ENCODE data around the gene MYPN. TPM values are rescaled to one million over a fixed set of nuclear protein-coding genes. Genes with fewer than 3 reads are reported as not detected.

The MYPN gene
- total and polyA plus RNA-seq, 11 donors: 33.4 to 240 (median 152) TPM

DNA sequence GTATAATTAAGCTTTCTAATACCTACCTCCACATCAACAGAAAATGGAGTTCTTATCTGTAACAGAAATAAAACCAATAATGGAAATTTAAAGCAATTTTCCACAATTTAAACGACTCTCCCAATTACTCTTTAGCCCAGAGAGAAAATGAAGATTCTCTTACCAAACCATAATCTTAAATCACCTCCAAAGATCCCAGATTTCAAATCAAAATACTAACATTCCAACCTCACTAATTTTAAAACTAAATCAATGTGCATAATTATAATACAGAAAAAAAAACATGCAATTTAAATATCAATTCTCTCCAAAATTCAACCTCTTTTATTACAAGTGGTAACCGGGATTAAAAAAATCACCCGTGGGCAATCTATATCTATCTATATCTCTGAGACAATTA, 35.7 kb upstream of the MYPN start:
- intact Hi-C loops (cut with DNase I): loop anchor here (2.0 to 10.0 kb wide), 6 partner anchors 59 to 261 kb away; partner anchors contain the start of genes SIRT1 (in 6 of the 10), HNRNPH3 (in 5 of the 10) and PBLD (in 5 of the 10)
- H3K36me3 ChIP-seq: peaks cover 0 to 27% (median 16%) of the 10 kb centered on the region in 9 donors
- no peak for TF ChIP-seq POLR2A (IDR thresholded peaks at IDR 0.05)
- TF ChIP-seq, protein P1, sequence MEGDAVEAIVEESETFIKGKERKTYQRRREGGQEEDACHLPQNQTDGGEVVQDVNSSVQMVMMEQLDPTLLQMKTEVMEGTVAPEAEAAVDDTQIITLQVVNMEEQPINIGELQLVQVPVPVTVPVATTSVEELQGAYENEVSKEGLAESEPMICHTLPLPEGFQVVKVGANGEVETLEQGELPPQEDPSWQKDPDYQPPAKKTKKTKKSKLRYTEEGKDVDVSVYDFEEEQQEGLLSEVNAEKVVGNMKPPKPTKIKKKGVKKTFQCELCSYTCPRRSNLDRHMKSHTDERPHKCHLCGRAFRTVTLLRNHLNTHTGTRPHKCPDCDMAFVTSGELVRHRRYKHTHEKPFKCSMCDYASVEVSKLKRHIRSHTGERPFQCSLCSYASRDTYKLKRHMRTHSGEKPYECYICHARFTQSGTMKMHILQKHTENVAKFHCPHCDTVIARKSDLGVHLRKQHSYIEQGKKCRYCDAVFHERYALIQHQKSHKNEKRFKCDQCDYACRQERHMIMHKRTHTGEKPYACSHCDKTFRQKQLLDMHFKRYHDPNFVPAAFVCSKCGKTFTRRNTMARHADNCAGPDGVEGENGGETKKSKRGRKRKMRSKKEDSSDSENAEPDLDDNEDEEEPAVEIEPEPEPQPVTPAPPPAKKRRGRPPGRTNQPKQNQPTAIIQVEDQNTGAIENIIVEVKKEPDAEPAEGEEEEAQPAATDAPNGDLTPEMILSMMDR (IDR thresholded peaks at IDR 0.05): no peak
- peak overlapping the region in 11 of 12 donors; percentile 96 to 100 (median 98) for H3K27ac ChIP-seq
- 6 to 11% (median 9%) methylated on average over 3 of the region's 3 CpGs for WGBS, 4 donors
- DNase-seq: no peak
- peak overlapping the region; percentile 77 to 97 (median 92) for H3K4me3 ChIP-seq
- no peak for ATAC-seq
- no peaks in the 10 kb centered on the region for H3K9me3 ChIP-seq
- no peaks in the 10 kb centered on the region for H3K27me3 ChIP-seq
- peaks cover 8 to 46% (median 33%) of the 10 kb centered on the region in 12 donors for H3K4me1 ChIP-seq

DNA sequence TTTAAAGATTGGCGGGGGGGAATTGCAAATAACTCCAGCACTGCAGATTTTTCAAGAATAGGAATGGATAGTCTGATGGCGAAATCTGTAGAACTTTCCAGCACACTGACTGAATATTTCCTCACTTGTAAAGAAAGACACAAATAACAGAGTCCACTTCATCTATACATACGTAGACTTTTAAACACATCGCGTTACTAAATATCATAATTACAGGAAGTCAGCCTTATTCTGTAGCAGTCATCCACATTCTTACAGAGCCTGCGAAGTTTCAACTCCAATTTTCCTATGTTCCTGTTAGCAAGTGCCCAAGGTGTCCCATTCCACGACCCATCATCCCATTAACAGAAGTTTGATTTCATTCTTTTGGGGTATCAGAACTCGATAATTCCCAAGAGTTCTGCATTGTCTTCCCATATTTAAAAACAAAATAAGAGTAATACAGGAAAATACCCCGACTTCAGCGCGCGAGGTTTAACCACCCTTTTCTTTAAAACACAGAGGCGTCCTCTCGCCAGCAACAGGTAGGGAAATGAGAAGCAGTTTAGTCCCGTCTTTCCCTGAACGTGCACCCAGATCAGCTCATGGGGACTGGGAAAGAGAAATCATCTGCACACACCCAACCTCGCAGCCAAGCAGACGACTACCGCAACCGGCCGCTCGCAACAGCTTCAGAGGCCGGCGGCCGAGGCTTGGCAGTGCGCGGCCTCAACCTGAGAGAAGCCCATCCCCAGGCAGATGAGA, 35.1 kb upstream of the MYPN start:
- Histone ChIP-seq H3K4me3 (peak overlapping the region; percentile 77 to 97 (median 92)), H3K27ac (peak overlapping the region; percentile 86 to 100 (median 98)), H3K27me3 (no peaks in the 10 kb centered on the region), H3K36me3 (peaks cover 0 to 22% (median 11%) of the 10 kb centered on the region in 9 donors), H3K4me1 (peaks cover 8 to 44% (median 33%) of the 10 kb centered on the region in 12 donors), H3K9me3 (no peaks in the 10 kb centered on the region)
- intact Hi-C loops (cut with DNase I): loop anchor here (2.0 to 10.0 kb wide), 6 partner anchors 59 to 261 kb away; partner anchors contain the start of genes SIRT1 (in 6 of the 10), HNRNPH3 (in 5 of the 10) and PBLD (in 5 of the 10)
- peak in 2 of 4 donors; percentile 11 to 57 for ATAC-seq
- no peak for DNase-seq
- WGBS, 4 donors: 1% methylated on average over 23 to 27 of the region's 27 CpGs
- TF ChIP-seq, protein P1 (IDR thresholded peaks at IDR 0.05): no peak
- TF ChIP-seq POLR2A (IDR thresholded peaks at IDR 0.05): no peak

DNA sequence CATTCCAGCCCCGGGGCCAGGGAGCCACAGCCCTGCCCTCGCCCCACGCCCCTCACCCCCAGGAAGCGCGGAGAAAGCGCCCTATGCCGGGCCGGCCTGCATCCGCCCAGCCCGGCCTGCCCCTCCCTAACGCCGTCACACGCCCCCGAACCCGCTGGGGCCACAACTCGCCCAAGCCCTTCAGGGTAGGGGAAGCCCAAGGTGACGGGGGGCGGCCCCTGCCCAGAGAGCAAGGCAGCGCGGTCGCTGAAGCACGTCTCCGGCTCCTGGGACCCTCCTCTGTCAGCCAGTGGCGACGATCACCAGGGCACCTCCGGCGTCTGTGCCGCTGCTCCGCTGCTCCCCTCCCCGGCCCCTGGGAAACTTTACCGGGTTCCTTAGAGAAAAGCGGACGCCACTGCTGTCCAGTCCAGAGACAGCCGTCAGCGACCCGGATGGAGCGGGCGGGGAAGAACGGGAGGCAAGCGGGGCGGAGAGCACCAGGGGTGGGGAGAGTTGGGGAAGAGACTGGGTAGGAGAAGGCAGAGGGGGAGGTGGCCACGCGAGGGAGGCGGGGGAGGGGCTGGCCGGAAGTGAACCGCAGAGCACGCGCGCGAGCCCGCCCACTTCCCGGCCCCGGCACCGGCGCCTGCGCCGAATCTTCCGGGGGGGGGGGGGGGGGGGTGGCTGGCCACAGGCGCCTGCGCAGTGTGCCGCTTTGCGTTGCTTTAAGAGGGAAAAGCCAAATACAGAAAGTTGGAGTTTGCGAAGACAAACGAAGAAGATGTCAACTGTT, 34.3 kb upstream of the MYPN start, which contains the start of gene HERC4:
TSS of gene HERC4 (minus strand) at position 509 of the 775 bp plus-strand sequence. CDS start 2,175 bp downstream, outside the sequence.
- ATAC-seq (peak; percentile 99), DNase-seq (peak; percentile 96 to 97 (median 97))
- TF ChIP-seq POLR2A (IDR thresholded peaks at IDR 0.05): peak in 1 of 2 donors; percentile 68
- TF ChIP-seq, protein P1 (IDR thresholded peaks at IDR 0.05): no peak
- WGBS, 4 donors: 0 to 1% (median 1%) methylated on average over 38 to 64 of the region's 64 CpGs
- H3K27ac ChIP-seq: peak within 1 kb of the TSS; percentile 86 to 100 (median 98)
- H3K9me3 ChIP-seq: no peaks in the 10 kb centered on the region
- peaks cover 8 to 39% (median 33%) of the 10 kb centered on the region in 12 donors for H3K4me1 ChIP-seq
- H3K27me3 ChIP-seq: no peaks in the 10 kb centered on the region
- intact Hi-C loops (cut with DNase I): loop anchor here (2.0 to 10.0 kb wide), 8 partner anchors 60 to 260 kb away; partner anchors contain the start of genes HNRNPH3 (in 6 of the 10), PBLD (in 6 of the 10) and SIRT1 (in 6 of the 10)
- peak within 1 kb of the TSS; percentile 77 to 97 (median 92) for H3K4me3 ChIP-seq
- peaks cover 0 to 15% (median 4%) of the 10 kb centered on the region in 9 donors for H3K36me3 ChIP-seq
